SK-N-SH (cell line): ENCODE measurements around the gene HOXA6. TPM values are rescaled to one million over a fixed set of nuclear protein-coding genes. Genes with fewer than 3 reads are reported as not detected.

Experiments
- CTCF ChIA-PET: fragments of 300-600, 350-600 bp; formaldehyde crosslinking; extraction: SDS; loops from one replicate; lab custom pipeline; 2021; lab: Yijun Ruan, JAX
- POLR2A ChIA-PET: fragments of 350-600 bp; sonication (Branson Sonifier 250); formaldehyde crosslinking; extraction: SDS; loops from one replicate; lab custom pipeline; 2020; ENCODE audit warnings: antibody characterized with exemption, inconsistent platforms; lab: Yijun Ruan, JAX
- DNase-seq: peaks from one replicate; pipeline ENCODE4 v3.0.0; 2012
- H2AFZ ChIP-seq: fragments of 200-600 bp; sonication (generic); 2 replicates; pipeline ENCODE4 v1.8.1; 2016; ENCODE audit warnings: antibody characterized with exemption, mild to moderate bottlenecking, low read depth
- H3F3A ChIP-seq: fragments of 200-600 bp; sonication (generic); replicated peaks from 2 replicates; pipeline ENCODE3; 2016; ENCODE audit warnings: antibody characterized with exemption, mild to moderate bottlenecking; ENCODE audit not compliant: insufficient read depth
- H3K27ac ChIP-seq, 2 experiments: fragments of 200-500 bp in 1 of 2; fragments of 200-600 bp in 1 of 2; sonication (Bioruptor generic) in 1 of 2; sonication (generic), shearing (Covaris generic) in 1 of 2; 2 replicates each; pipeline versions ENCODE4 v1.5.1 to v1.6.1; 2014 to 2016; ENCODE audit warnings: low read depth in 2 of 2, inconsistent platforms in 1 of 2, low read length in 1 of 2, mild to moderate bottlenecking in 1 of 2, mixed read lengths in 1 of 2
- H3K27me3 ChIP-seq: fragments of 200-600 bp; sonication (generic), shearing (Covaris generic); 2 replicates; pipeline ENCODE4 v1.6.1; 2016; ENCODE audit warnings: mixed run types; ENCODE audit not compliant: insufficient read depth
- H3K36me3 ChIP-seq, 2 experiments: fragments of 200-500 bp in 1 of 2; fragments of 200-600 bp in 1 of 2; sonication (Bioruptor generic) in 1 of 2; sonication (generic) in 1 of 2; replicated peaks in 1 of 2; 2 replicates each; pipeline versions ENCODE3 to v1.5.1; 2014 to 2016; ENCODE audit warnings: low read length in 1 of 2, mild to moderate bottlenecking in 1 of 2; ENCODE audit not compliant: insufficient read depth in 2 of 2, control insufficient read depth in 1 of 2
- H3K4me1 ChIP-seq, 2 experiments: fragments of 200-500 bp in 1 of 2; fragments of 200-600 bp in 1 of 2; sonication (Bioruptor generic) in 1 of 2; sonication (generic), shearing (Covaris generic) in 1 of 2; 2 replicates each; pipeline versions ENCODE4 v1.5.1 to v1.6.1; 2014 to 2016; ENCODE audit warnings: low read depth in 1 of 2, low read length in 1 of 2, mixed run types in 1 of 2; ENCODE audit not compliant: insufficient read depth in 2 of 2, control insufficient read depth in 1 of 2
- H3K4me2 ChIP-seq: fragments of 200-600 bp; sonication (generic), shearing (Covaris generic); 2 replicates; pipeline ENCODE4 v1.6.1; 2017; ENCODE audit warnings: mixed run types
- H3K4me3 ChIP-seq, 2 experiments: fragments of 200-500 bp in 1 of 2; fragments of 200-600 bp in 1 of 2; sonication (Bioruptor generic) in 1 of 2; sonication (generic), shearing (Covaris generic) in 1 of 2; 2 replicates each; pipeline versions ENCODE4 v1.5.1 to v1.8.1; 2014 to 2016; ENCODE audit warnings: low read depth in 2 of 2, inconsistent platforms in 1 of 2, low read length in 1 of 2, mild to moderate bottlenecking in 1 of 2, mixed read lengths in 1 of 2, moderate library complexity in 1 of 2
- H3K79me2 ChIP-seq: fragments of 200-600 bp; sonication (generic); 2 replicates; pipeline ENCODE4 v1.8.1; 2017; ENCODE audit warnings: mild to moderate bottlenecking; ENCODE audit not compliant: insufficient read depth
- H3K9ac ChIP-seq: fragments of 200-600 bp; sonication (generic); 2 replicates; pipeline ENCODE4 v1.6.1; 2017; ENCODE audit warnings: mixed run types
- H3K9me2 ChIP-seq: fragments of 200-600 bp; sonication (generic); 2 replicates; pipeline ENCODE4 v1.6.1; 2017; ENCODE audit warnings: mixed run types
- H3K9me3 ChIP-seq: fragments of 200-600 bp; sonication (generic); 2 replicates; pipeline ENCODE4 v1.6.1; 2017; ENCODE audit warnings: mixed run types, mild to moderate bottlenecking, moderate library complexity
- H4K20me1 ChIP-seq: fragments of 200-600 bp; sonication (generic); 2 replicates; pipeline ENCODE4 v1.6.1; 2017; ENCODE audit warnings: mild to moderate bottlenecking, mixed run types; ENCODE audit not compliant: insufficient read depth
- CHD2 ChIP-seq: fragments of 150-350 bp; IDR thresholded peaks from 2 replicates; pipeline ENCODE4 v1.6.1; 2018; ENCODE audit warnings: low read length; ENCODE audit not compliant: partially characterized antibody
- ELF1 ChIP-seq: IDR thresholded peaks from 2 replicates; pipeline ENCODE4 v1.4.0; 2012
- EP300 ChIP-seq, 2 experiments: IDR thresholded peaks; 2 replicates each; pipeline versions ENCODE4 v1.4.0 to v1.6.1; 2012; ENCODE audit warnings: borderline replicate concordance in 1 of 2, low read depth in 1 of 2, low read length in 1 of 2
- FOSL2 ChIP-seq: IDR thresholded peaks from 2 replicates; pipeline ENCODE4 v1.4.0; 2012; ENCODE audit warnings: low read depth, mild to moderate bottlenecking, moderate library complexity, borderline replicate concordance
- FOXM1 ChIP-seq: IDR thresholded peaks from 2 replicates; pipeline ENCODE4 v1.4.0; 2012; ENCODE audit warnings: low read depth, mild to moderate bottlenecking
- MEF2A ChIP-seq: IDR thresholded peaks from 2 replicates; pipeline ENCODE4 v1.4.0; 2012; ENCODE audit warnings: low read depth, borderline replicate concordance
- MXI1 ChIP-seq: IDR thresholded peaks from 2 replicates; pipeline ENCODE4 v1.6.1; 2012; ENCODE audit warnings: mild to moderate bottlenecking, low read depth, low read length, improper control_type of control experiment
- NFIC ChIP-seq: IDR thresholded peaks from 2 replicates; pipeline ENCODE4 v1.4.0; 2012; ENCODE audit warnings: borderline replicate concordance
- NRF1 ChIP-seq: IDR thresholded peaks from 2 replicates; pipeline ENCODE4 v1.6.1; 2012; ENCODE audit warnings: low read depth, mild to moderate bottlenecking, low read length
- RCOR1 ChIP-seq: fragments of 150-350 bp; IDR thresholded peaks from 2 replicates; pipeline ENCODE4 v1.6.1; 2017; ENCODE audit warnings: antibody characterized with exemption, low read length
- RFX5 ChIP-seq: IDR thresholded peaks from 2 replicates; pipeline ENCODE4 v1.6.1; 2012; ENCODE audit warnings: mild to moderate bottlenecking, improper control_type of control experiment, low read length
- RXRA ChIP-seq: IDR thresholded peaks from 2 replicates; pipeline ENCODE4 v1.4.0; 2012; ENCODE audit warnings: low read depth, mild to moderate bottlenecking, borderline replicate concordance
- TCF12 ChIP-seq: IDR thresholded peaks from 2 replicates; pipeline ENCODE4 v1.4.0; 2012
- WGBS: methylation state at CpG from one replicate; pipeline ENCODE4 v1.1.6; 2017; ENCODE audit warnings: low lambda C conversion rate; 5-methylcytosine and 5-hydroxymethylcytosine counted together
- polyA plus RNA-seq, 3 experiments: library from polyadenylated mRNA; depleted of rRNA; stranded (reverse); fragments of >200 nt; gene quantifications; 2 replicates each; pipeline ENCODE4 v1.2.3, GENCODE V29; 2012
- TF ChIP-seq, protein P1 (sequence below): IDR thresholded peaks from 2 replicates; pipeline ENCODE4; 2012
- TF ChIP-seq, protein P2 (sequence below): IDR thresholded peaks from 2 replicates; pipeline ENCODE4 v1.4.0; 2012; ENCODE audit warnings: low read depth, borderline replicate concordance
- TF ChIP-seq, protein P3 (sequence below): IDR thresholded peaks from 2 replicates; pipeline ENCODE4 v1.4.0; 2012; ENCODE audit warnings: low read depth, borderline replicate concordance
- TF ChIP-seq, protein P4 (sequence below): fragments of 150-350 bp; IDR thresholded peaks from 2 replicates; pipeline ENCODE4 v1.6.1; 2017; ENCODE audit warnings: antibody characterized with exemption, low read length, low read depth, borderline replicate concordance
- TF ChIP-seq, protein P5 (sequence below): IDR thresholded peaks from 2 replicates; pipeline ENCODE4 v1.4.0; 2012; ENCODE audit warnings: low read depth
- TF ChIP-seq, protein P6 (sequence below): fragments of 200-600 bp; sonication (generic); IDR thresholded peaks from 2 replicates; pipeline ENCODE4 v1.6.1; 2017; ENCODE audit warnings: antibody characterized with exemption, mild to moderate bottlenecking, moderate library complexity

The HOXA6 gene
- polyA plus RNA-seq, 1 of the 3 experiments (the other 2 are of a cell fraction) = not detected

DNA sequence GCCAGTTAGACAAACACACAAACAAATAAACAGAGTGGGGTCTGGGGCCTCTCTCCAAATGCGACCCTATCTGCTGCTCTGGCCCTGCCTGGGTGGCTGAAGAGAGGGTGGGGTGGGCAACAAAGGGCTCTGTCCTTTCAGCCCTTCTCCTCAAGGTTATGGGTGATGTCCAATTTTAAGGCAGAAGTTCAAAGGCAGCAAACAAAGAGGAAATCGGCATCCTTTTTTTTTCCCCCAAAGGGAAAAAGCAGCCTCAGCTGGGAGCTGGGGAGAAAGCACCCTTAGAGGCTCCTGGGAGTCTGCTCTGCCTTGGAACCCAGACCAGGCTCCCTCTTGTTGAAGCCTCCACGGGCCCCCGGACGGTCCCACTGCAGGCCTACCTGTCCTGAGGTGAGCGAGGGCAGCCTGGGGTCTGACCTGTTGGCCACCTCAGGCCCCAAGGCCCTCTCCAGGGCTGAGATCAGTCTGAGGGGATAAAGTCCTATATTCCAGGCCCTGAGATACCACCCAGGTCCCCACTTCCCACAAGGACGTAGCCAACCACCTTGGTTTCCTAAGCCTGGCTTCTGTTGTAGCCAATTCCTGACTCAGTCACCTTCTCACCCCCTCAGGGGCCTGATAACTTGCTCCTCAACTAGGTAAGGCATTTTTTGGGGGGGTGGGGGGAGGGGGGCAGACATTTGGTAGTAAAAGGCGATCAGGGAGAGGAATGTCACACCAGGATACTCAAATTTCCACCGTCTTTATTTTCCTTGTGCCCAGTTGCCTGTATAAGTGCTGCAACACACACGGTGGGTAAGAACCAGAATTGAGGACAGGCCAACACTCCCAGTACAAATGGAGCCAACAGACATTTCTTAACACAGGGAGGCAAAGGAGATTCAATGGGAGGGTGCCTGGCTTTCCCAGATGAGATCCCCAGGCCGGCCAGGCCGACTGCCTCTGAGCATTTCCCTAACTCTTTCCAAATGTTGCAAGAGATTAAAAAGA lies 33.2 kb upstream of the HOXA6 start:
- H3K4me3 ChIP-seq = no peak overlapping the region
- ChIA-PET CTCF (interaction anchor here (0.6 to 12.3 kb wide), 58 partner anchors 9 to 1288 kb away, joined by 3 to 205 read pairs (median 4); partner anchors contain the start of genes EVX1, HOXA11, HOXA13 and HOXA3), POLR2A (interaction anchor here (0.7 kb wide), 1 partner anchor 752 kb away, joined by 3 read pairs; no protein-coding TSS in a partner anchor)
- H3K9me2 ChIP-seq = no peaks in the 10 kb centered on the region
- H3K9me3 ChIP-seq = no peaks in the 10 kb centered on the region
- no peak for DNase-seq
- H4K20me1 ChIP-seq = no peaks in the 10 kb centered on the region; the same call in 1 of the 2 replicates
- no peak for TF ChIP-seq NFIC
- no peak for TF ChIP-seq NRF1
- TF ChIP-seq EP300 (IDR thresholded peaks at IDR 0.05; ENCODE audit: borderline replicate concordance in 1 of 2, low read depth in 1 of 2, low read length in 1 of 2) = no peak
- TF ChIP-seq, protein P1, sequence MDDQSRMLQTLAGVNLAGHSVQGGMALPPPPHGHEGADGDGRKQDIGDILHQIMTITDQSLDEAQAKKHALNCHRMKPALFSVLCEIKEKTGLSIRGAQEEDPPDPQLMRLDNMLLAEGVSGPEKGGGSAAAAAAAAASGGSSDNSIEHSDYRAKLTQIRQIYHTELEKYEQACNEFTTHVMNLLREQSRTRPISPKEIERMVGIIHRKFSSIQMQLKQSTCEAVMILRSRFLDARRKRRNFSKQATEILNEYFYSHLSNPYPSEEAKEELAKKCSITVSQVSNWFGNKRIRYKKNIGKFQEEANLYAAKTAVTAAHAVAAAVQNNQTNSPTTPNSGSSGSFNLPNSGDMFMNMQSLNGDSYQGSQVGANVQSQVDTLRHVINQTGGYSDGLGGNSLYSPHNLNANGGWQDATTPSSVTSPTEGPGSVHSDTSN = no peak
- no peak for TF ChIP-seq ELF1
- TF ChIP-seq MEF2A = no peak
- TF ChIP-seq, protein P2, sequence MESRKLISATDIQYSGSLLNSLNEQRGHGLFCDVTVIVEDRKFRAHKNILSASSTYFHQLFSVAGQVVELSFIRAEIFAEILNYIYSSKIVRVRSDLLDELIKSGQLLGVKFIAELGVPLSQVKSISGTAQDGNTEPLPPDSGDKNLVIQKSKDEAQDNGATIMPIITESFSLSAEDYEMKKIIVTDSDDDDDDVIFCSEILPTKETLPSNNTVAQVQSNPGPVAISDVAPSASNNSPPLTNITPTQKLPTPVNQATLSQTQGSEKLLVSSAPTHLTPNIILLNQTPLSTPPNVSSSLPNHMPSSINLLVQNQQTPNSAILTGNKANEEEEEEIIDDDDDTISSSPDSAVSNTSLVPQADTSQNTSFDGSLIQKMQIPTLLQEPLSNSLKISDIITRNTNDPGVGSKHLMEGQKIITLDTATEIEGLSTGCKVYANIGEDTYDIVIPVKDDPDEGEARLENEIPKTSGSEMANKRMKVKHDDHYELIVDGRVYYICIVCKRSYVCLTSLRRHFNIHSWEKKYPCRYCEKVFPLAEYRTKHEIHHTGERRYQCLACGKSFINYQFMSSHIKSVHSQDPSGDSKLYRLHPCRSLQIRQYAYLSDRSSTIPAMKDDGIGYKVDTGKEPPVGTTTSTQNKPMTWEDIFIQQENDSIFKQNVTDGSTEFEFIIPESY = no peak
- no peak for TF ChIP-seq FOSL2
- no peak for TF ChIP-seq FOXM1
- no peak for TF ChIP-seq CHD2
- TF ChIP-seq, protein P3, sequence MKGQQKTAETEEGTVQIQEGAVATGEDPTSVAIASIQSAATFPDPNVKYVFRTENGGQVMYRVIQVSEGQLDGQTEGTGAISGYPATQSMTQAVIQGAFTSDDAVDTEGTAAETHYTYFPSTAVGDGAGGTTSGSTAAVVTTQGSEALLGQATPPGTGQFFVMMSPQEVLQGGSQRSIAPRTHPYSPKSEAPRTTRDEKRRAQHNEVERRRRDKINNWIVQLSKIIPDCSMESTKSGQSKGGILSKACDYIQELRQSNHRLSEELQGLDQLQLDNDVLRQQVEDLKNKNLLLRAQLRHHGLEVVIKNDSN = no peak
- no peak for TF ChIP-seq RFX5
- TF ChIP-seq, protein P4, sequence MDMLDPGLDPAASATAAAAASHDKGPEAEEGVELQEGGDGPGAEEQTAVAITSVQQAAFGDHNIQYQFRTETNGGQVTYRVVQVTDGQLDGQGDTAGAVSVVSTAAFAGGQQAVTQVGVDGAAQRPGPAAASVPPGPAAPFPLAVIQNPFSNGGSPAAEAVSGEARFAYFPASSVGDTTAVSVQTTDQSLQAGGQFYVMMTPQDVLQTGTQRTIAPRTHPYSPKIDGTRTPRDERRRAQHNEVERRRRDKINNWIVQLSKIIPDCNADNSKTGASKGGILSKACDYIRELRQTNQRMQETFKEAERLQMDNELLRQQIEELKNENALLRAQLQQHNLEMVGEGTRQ = no peak
- no peak for TF ChIP-seq MXI1
- TF ChIP-seq RCOR1 = no peak
- TF ChIP-seq, protein P5, sequence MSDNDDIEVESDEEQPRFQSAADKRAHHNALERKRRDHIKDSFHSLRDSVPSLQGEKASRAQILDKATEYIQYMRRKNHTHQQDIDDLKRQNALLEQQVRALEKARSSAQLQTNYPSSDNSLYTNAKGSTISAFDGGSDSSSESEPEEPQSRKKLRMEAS = no peak
- TF ChIP-seq RXRA = no peak
- no peak for TF ChIP-seq TCF12
- TF ChIP-seq, protein P6, sequence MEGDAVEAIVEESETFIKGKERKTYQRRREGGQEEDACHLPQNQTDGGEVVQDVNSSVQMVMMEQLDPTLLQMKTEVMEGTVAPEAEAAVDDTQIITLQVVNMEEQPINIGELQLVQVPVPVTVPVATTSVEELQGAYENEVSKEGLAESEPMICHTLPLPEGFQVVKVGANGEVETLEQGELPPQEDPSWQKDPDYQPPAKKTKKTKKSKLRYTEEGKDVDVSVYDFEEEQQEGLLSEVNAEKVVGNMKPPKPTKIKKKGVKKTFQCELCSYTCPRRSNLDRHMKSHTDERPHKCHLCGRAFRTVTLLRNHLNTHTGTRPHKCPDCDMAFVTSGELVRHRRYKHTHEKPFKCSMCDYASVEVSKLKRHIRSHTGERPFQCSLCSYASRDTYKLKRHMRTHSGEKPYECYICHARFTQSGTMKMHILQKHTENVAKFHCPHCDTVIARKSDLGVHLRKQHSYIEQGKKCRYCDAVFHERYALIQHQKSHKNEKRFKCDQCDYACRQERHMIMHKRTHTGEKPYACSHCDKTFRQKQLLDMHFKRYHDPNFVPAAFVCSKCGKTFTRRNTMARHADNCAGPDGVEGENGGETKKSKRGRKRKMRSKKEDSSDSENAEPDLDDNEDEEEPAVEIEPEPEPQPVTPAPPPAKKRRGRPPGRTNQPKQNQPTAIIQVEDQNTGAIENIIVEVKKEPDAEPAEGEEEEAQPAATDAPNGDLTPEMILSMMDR = no peak
- H3K4me1 ChIP-seq = peaks cover 4 to 10% of the 10 kb centered on the region in 2 experiments; a peak in 1 of 4 replicates
- peaks cover 97% of the 10 kb centered on the region for H3K27me3 ChIP-seq
- H2AFZ ChIP-seq = no peak overlapping the region
- H3F3A ChIP-seq = no peaks in the 10 kb centered on the region
- H3K4me2 ChIP-seq = no peak overlapping the region
- H3K79me2 ChIP-seq = no peaks in the 10 kb centered on the region
- no peak overlapping the region for H3K9ac ChIP-seq
- no peaks in the 10 kb centered on the region for H3K36me3 ChIP-seq
- WGBS = 34% methylated on average over 12 of the region's 12 CpGs
- H3K27ac ChIP-seq = no peak overlapping the region
